Neural progenitor cell (in vitro differentiated cells): ENCODE measurements around the gene HSDL2.

Source experiments
- CTCF ChIP-seq: fragments of 200-600 bp; sonication (generic); IDR thresholded peaks from 2 replicates; pipeline ENCODE4 v1.5.1; 2017; ENCODE audit warnings: antibody characterized with exemption, mild to moderate bottlenecking
- EZH2 ChIP-seq: fragments of 200-600 bp; sonication (generic); IDR thresholded peaks from 2 replicates; pipeline ENCODE4 v1.6.1; 2017; ENCODE audit warnings: antibody characterized with exemption, mild to moderate bottlenecking, moderate library complexity

DNA sequence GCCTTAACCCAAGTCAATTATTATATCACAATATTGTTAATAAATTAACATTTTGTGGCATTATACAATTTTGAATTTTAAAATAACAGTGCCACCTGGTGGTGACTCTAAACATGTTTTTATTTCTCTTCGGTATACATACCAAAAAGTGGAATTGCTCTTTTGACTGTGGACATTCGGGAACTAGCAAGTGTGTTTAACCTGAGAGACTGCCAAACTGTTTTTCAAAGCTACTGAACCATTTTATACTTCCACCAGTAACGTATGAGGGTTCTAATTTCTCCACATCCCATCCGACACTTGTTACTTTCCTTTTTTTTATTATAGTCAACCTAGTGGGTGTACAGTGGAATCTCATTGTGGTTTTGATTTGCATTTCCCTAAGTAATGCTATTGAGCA is 18.3 kb upstream of the HSDL2 start:
- peak; percentile 71 for TF ChIP-seq CTCF
- no peak for TF ChIP-seq EZH2
